Stimulated activated CD8-positive, alpha-beta memory T cell treated with anti-CD3 and anti-CD28 coated beads, Interleukin-12 subunit alpha, Interleukin-12 subunit beta, amount 100 ng/mL, for 24 hours (primary cell): ENCODE results near the gene ANAPC5.

Experiments used
- DNase-seq: peaks from one replicate; pipeline ENCODE4 v3.0.0-alpha.2; 2020; ENCODE audit errors: extremely low read depth

The ANAPC5 gene

DNA sequence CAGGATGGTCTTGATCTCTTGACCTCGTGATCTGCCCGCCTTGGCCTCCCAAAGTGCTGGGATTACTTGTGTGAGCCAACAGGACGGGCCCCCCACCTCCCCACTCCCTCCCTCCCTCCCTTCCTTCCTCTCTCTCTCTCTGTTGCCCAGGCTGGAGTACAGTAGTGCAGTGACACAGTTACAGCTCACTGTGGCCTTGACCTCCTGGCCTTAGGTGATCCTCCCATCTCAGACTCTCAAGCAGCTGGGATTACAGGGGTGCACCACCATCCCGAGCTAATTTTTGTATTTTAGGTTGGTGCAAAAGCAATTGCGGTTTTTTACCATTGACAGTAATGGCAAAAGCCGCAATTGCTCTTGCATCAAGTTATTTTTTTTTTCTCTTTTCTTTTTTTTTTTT is 19.2 kb upstream of the ANAPC5 start:
- no peak for DNase-seq

GRCh38 chr12:121366063-121366459 is 13.8 kb upstream of the ANAPC5 start:
- no peak for DNase-seq

DNA sequence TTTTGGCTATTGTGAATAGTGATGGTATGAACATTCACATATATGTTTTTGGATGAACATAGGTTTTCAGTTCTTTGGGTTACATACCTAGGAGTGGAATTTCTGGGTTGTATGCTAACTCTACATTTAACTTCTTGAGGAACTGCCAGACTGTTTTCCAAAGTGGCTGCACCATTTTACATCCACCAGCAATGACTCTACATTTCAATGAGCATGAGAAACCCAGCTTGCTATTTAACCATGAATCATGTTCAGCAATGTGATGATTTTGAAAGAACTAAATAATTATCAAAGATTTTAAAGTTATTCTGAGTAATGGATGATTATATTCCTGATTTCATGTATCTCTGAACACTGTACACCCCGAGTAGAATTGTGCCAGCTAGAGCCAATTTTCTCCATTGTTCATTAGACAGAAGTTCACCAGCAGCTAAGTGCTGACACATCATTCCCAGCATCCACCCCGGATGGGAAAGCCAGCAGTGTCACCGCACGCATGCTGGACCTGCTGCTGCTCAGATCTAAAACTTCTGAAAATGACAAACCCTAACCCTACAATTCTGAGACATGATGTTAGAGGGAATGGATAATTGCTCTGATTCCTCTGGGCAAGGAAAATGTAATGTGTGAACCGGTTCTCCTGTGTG is 13.3 kb upstream of the ANAPC5 start:
- DNase-seq = no peak

- no peak for DNase-seq
These were observed 12.5 kb upstream of the ANAPC5 start for GRCh38 chr12:121364683-121365121.

- DNase-seq = no peak
These were observed 5.9 kb upstream of the ANAPC5 start for GRCh38 chr12:121358073-121358472.

GRCh38 chr12:121357331-121357730 is 5.1 kb upstream of the ANAPC5 start:
- no peak for DNase-seq

- DNase-seq = no peak
These were observed 4.4 kb upstream of the ANAPC5 start for GRCh38 chr12:121356657-121357056.

DNA sequence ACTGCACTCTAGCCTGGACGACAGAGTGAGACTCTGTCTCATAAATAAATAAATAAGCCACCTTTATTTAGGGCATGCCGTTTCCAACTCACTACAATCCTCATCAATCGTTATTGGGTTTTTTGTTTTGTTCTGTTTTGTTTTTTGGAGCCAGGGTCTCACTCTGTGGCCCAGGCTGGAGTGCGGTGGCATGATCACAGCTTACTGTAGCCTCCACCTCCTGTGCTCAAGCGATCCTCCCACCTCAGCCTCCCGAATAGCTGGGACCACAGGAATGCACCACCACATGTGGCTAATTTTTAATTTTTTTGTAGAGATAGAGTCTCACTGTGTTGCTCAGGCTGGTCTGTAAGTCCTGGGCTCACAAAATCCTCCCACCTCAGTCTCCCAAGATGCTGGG is 3.6 kb upstream of the ANAPC5 start:
- DNase-seq = no peak

- DNase-seq = no peak
These were observed 439 bp upstream of the ANAPC5 start for GRCh38 chr12:121352682-121353018.

DNA sequence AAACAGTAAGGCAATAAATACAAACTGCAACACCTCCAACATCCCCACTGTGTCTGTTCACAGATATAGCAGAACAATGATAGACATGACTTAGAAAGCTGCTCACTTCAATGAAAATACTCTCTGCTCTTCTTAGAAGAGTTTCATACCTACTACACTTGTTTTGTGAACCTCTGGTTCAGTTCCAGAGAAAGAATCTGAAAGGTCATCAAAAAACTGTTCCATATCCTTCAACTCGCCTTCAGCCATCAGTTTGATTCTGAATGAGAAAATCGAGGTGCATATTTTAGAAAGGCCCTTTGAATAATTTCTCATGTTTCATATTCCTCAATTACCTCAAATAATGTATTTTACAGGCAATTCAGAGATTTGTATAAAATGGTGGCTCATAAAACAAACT is 5.5 kb downstream of the ANAPC5 start:
- DNase-seq = no peak

- DNase-seq = no peak
These were observed 6.9 kb downstream of the ANAPC5 start for GRCh38 chr12:121345151-121345815.

DNA sequence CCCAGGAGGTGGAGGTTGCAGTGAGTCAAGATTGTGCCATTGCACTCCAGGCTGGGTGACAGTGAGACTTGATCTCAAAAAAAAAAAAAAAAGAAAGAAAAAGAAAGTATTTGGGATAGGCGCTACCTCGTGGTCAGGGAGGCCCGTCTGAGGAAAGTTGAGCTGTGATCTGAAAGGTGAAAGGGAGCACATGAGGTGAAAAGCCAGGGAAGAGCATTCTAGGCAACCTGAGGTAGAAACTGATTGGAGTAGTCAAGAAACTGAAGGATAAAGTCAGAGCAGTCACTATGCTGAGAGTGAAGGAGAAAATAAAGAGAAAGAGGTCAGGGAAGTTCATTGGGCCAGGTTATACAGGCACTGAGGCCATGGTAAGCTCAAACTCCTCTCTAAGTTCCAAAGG is 7.7 kb downstream of the ANAPC5 start:
- DNase-seq = no peak

GRCh38 chr12:121337416-121337815 is 14.8 kb downstream of the ANAPC5 start:
- DNase-seq = no peak

DNA sequence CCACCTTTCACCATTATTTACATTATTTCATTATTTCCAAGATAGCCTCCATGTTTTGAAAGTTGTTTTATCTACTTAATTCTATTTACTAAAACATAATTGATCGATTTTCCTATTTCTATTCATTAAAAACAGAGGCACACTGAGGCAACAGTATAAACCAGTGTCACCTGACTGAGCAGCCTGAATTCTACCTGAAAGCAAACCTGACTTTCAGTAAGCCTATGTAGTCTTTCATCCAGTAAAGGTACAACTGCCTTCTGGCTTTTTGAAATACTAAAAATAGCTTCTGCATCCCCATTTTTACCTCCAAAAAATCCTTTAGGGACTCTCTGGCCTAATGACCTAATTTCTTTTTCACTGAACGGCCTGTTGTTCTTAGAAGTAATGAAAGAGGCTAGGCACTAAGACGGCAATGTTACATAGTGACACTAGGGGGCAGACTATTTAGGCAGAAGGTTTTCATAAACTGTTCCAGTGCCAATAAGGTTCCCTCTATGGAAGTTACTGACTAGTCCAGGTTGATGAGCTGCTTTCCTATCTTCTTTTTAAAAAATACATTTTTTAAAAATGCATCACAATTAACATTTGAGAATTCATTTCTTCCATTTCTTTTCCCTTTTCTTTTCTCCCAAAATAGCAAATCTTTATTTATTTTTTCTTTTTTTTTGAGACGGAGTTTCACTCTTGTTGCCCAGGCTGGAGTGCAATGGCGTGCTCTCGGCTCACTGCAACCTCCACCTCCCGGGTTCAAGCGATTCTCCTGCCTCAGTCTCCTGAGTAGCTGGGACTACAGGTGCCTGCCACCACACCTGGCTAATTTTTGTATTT is 17.5 kb downstream of the ANAPC5 start:
- no peak for DNase-seq

DNA sequence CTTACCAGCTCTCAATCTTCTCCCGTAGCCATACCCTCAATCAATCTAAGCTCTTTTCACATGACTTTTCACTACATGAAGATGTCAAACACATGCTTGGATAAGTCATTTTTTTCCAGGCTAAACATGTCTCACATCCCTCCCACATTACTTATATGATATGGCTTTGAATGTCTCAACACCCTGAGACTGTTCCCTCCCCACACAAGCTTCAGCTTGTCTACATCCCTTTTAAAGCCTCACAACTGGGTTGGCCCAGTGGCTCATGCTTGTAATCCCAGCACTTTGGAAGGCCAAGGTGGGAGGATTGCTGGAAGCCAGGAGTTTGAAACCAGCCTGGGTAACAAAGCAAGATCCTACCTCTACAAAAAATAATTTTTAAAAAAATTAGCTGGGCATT is 18.5 kb downstream of the ANAPC5 start:
- DNase-seq = no peak

DNA sequence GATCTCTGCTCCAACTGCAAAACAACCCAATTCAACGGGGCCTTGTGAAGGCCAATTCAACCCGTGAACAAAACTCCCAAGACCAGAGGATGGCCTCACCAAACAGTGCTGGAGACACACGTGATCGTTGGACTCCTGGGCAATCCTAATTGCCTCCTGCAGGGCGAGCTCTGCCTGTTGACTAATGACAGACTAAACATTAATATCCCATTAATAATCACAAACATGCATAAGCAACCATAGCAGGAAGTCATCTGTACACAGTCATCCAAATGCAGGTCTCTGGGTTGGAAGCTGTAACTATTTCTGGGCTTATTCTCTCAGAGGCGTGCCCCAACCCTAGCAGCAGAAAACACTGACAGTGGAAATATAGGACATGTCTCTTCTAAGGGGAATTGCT is 21.0 kb downstream of the ANAPC5 start:
- no peak for DNase-seq

GRCh38 chr12:121330692-121331091 is 21.5 kb downstream of the ANAPC5 start:
- no peak for DNase-seq

DNA sequence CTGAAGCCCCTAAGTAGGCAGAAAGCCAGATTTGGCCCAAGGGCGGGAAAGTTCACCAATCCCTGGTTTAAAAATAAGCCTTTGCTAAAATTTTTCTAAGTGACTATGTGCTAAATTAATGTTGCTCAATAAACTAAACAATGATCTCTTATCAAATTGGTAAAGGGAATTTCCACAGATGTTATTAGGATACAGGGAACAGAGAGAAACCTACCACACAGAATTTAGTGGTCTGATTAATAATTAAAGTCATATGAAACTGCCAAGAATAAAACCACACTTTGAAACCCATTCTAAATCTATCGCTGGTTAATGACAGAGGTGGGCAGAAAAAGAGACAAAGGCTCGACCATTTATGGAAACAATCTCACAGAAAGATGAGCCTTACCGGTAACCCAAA is 22.0 kb downstream of the ANAPC5 start:
- no peak for DNase-seq

DNA sequence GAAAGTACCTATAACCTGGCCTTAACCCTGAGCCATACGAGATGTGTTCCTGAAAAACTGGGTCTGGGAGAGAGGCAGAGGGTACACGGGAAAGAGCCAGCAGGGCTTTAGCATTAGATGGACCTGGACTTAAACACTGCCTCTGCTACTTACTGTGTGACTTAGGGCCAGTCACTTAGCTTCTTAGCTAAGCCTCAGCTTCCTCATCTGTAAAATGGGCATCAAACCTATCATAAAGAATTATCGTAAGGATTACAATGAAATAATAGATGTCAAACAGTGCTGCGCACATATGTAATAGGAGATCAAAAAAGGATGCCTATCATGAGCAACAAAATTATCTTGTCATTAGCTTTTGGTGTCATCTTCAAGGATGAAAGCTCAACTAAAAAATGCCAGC is 23.6 kb downstream of the ANAPC5 start:
- no peak for DNase-seq

GRCh38 chr12:121326996-121327674 is 25.1 kb downstream of the ANAPC5 start:
- DNase-seq = no peak

DNA sequence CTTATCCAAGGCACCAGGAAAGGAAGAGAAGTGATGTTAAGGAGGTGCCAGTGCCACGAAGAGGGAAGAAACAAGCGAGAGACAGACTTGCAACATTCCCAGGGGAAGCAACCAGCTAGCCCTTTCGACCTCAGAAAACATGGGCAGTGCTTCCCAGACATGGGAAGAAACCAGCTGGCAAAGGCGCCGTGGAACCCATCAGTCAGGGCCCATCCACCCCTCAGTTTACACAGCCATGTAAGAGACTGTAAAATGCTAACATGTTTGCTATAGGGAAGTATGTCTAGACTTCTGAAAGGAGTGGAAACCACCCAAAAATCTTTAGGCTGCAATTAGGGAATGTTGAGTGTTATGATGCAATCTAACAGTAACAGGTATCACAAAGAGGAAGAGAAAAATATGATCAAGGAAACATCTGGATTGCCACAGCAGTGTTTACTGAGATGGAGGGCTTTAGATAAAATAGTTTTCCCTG is 26.3 kb downstream of the ANAPC5 start:
- DNase-seq = no peak

- no peak for DNase-seq
These were observed 28.3 kb downstream of the ANAPC5 start for GRCh38 chr12:121323908-121324307.
